ENCODE data around the gene ZNRF2.

The ZNRF2 gene

DNA sequence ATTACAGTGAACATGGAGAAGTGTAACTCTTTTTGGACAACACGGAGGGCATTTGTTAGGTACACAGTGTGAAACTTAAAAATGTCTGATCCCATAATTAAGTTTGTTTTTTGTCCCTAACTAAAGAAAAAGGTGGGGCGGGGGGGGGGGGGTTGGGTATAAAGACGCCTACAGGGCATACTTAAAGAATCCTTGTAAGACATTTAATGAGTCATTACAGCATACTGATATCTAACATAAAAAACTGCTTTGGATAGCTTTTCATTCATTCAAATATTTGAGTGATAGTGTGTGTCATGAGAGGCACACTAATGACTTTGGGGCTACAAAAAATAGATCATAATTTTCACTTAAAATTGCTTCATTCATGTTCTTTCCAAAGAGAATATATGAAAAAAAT is 31.2 kb downstream of the ZNRF2 start:
- no peak for TF ChIP-seq POLR2A (IDR thresholded peaks at IDR 0.05; ENCODE audit: low read depth, low read length)
- DNase-seq (ENCODE audit: insufficient read length, low spot score) (no peak), FAIRE-seq (peak; percentile 55)

DNA sequence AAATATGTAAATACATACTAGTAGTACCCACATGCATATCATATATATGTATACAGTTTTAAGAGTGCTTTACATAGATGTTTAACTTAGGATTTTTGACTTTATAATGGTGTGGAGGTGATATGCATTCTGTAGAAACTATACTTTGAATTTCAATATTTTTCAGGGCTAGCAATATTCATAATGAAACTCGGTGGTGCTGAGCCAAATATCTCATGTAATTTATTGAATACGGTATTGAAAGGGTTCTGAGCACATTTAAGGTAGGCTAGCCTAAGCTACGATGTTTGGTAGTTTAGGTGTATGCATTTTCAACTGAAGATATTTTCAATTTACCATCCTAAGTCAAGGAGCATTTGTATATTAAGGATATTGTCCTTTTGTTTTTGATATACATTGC is 36.0 kb downstream of the ZNRF2 start:
- TF ChIP-seq POLR2A (IDR thresholded peaks at IDR 0.05; ENCODE audit: low read depth, low read length) = no peak
- FAIRE-seq = peak; percentile 41
- no peak for DNase-seq (ENCODE audit: insufficient read length, low spot score)

DNA sequence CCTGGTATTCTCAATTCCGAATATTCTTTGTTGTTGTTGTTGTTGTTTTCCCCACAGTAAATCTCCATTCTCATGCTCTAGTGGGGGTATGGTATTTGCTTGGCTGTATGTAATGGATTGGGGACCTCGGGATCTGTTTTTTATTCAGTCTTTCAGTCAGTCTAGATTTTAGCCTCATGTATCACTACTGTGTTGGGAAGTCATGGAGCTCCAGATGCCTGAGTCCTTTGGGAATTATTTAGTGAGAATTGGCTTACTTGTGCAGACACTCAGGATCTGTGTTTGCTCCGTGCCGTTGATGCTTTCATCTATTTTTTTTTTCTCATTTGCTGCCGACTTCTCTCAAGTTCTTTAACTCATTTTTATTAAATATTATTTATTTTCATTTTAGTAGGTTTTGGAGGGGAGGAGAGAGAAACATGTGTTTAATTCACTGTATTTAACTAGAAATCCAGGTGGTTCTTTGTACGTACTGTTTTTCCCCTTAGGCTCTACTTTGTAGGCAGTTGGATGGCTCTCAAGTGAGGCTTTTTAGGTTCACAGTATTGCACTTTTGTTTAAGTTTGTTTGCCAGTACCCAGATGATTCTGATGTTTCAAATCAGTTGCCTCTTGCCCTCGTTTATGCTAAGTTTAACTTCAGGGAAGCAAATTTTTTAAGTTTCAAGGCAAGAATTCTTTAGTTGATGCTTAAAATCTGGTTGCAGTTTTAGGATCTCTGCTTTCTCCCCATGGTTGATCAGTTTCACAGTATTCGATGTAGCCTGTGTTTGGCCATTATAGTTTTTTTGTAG is 36.9 kb downstream of the ZNRF2 start:
- no peak for DNase-seq (ENCODE audit: insufficient read length, low spot score)
- peak; percentile 93 for FAIRE-seq
- TF ChIP-seq POLR2A (IDR thresholded peaks at IDR 0.05; ENCODE audit: low read depth, low read length) = no peak

GRCh38 chr7:30321882-30322192 is 37.4 kb downstream of the ZNRF2 start:
- no peak for TF ChIP-seq POLR2A (IDR thresholded peaks at IDR 0.05; ENCODE audit: low read depth, low read length)
- DNase-seq (ENCODE audit: insufficient read length, low spot score) (no peak), FAIRE-seq (no peak)

GRCh38 chr7:30322271-30323005 is 38.0 kb downstream of the ZNRF2 start:
- TF ChIP-seq POLR2A (IDR thresholded peaks at IDR 0.05; ENCODE audit: low read depth, low read length) = no peak
- no peak for DNase-seq (ENCODE audit: insufficient read length, low spot score)
- peak; percentile 95 for FAIRE-seq

- no peak for TF ChIP-seq POLR2A (IDR thresholded peaks at IDR 0.05; ENCODE audit: low read depth, low read length)
- no peak for FAIRE-seq
- no peak for DNase-seq (ENCODE audit: insufficient read length, low spot score)
Observed at GRCh38 chr7:30323006-30323355, 38.6 kb downstream of the ZNRF2 start.

DNA sequence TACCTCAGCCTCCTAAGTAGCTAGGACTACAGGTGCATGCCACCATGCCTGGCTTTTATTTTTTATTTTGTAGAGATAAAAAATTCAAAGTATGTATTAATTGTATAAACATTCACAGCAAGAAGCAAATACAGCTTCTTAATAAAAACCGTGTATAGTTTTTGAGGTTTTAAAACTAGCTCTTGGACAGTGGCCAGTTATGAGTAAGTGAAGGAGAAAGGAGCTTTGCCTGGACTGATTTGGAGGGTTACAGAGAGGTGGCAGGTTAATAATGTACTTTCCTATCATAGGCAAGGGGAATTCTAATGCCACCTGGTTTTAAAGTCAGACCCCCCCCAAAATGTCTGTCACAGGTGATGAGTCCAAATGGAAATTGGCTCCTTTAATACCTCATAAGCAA is 43.4 kb downstream of the ZNRF2 start:
- FAIRE-seq (peak; percentile 99), DNase-seq (ENCODE audit: insufficient read length, low spot score) (no peak)

DNA sequence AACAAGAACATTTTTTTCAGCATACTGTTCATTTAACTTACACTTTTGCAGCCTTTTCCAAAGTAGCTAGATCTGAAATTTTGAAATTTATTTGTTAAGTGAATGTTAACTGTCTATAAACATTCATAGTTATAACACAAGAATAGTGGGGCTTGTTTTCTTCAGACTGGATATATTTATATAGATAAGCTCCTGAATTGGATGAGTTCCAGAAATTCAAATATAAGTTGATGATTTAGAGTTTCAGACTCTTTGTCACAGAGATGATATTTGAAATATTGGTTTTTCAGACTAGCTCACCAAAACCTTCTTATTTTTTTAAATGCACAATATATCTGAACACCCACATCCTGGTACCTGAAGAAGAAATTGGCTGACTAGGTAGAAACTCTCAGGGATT is 44.0 kb downstream of the ZNRF2 start:
- TF ChIP-seq POLR2A (IDR thresholded peaks at IDR 0.05; ENCODE audit: low read depth, low read length) = no peak
- DNase-seq (ENCODE audit: insufficient read length, low spot score) (no peak), FAIRE-seq (peak; percentile 30)

More for the DNA sequence above, 43.4 kb downstream of the ZNRF2 start:
- TF ChIP-seq POLR2A (IDR thresholded peaks at IDR 0.05; ENCODE audit: low read depth, low read length) = no peak

GRCh38 chr7:30329716-30330115 is 45.3 kb downstream of the ZNRF2 start:
- no peak for TF ChIP-seq POLR2A (IDR thresholded peaks at IDR 0.05; ENCODE audit: low read depth, low read length)
- no peak for FAIRE-seq
- DNase-seq (ENCODE audit: insufficient read length, low spot score) = no peak

DNA sequence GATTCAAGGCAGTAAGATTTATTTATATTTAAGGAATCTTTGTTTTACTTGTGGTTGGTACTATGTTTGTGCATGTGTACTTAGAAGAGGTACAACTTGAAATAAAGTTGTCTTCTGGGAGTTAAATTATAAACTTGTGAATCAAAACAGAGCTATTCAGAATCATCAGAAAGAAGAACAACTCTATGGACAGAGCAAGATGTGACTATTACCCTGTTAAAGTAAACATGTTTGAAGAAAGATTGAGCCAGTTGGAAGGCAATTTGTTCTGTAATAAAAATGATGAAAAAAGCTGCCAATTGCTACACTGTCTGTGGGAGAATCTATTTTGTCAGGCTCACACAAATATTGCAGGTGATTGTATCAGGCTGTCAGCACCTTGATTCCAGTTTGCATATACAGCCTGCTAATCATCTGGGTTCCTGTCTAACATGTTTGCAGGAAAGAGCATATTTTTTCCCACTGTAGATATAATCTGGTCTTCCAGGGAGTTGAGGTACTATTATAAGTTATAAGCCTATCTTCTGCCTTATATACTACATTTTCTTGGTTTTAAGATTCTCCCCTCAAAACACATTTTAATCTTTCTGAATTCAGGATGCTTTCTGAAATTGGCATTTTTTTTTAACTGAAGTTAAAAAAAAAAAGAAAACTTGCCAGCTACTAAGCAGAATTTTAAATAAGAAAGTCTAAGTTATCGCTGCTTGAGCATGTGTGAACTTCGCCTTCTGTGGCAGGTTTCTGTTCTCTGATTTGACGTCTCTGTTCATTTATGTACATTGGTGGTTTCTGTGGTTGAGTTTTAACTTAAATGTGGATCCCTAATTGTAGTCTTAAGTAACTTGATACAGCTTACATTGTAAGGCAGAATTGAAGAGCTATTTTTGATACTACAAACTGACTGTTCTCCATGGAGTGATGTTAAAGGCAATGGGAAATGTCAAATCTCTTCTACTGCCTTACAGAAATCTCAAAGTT is 46.0 kb downstream of the ZNRF2 start:
- peak; percentile 89 for FAIRE-seq
- DNase-seq (ENCODE audit: insufficient read length, low spot score) = no peak
- no peak for TF ChIP-seq POLR2A (IDR thresholded peaks at IDR 0.05; ENCODE audit: low read depth, low read length)

DNA sequence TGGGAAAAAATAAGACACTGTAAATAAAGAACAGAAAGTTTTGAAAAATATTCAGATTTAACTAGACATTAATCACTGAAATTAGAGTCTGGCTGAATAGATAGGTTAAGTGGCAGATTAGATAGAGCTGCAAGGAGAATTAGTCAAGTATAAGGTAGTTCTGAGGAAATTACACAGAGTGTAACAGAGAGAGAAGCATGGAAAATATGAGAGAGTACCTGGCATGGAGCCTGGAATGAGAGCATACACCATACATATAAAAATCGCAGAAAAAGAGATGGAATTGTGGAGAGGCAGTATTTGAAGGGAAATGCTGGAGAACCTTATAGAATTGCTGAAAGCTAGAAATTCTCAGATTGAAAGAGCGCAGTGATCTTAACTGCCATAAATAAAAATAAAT is 46.9 kb downstream of the ZNRF2 start:
- FAIRE-seq (no peak), DNase-seq (ENCODE audit: insufficient read length, low spot score) (no peak)

GRCh38 chr7:30332549-30332948 is 48.2 kb downstream of the ZNRF2 start:
- FAIRE-seq (peak; percentile 48), DNase-seq (ENCODE audit: insufficient read length, low spot score) (no peak)
- TF ChIP-seq POLR2A (IDR thresholded peaks at IDR 0.05; ENCODE audit: low read depth, low read length) = no peak

More for the DNA sequence above, 46.9 kb downstream of the ZNRF2 start:
- no peak for TF ChIP-seq POLR2A (IDR thresholded peaks at IDR 0.05; ENCODE audit: low read depth, low read length)

GRCh38 chr7:30335763-30336487 is 51.5 kb downstream of the ZNRF2 start:
- DNase-seq (ENCODE audit: insufficient read length, low spot score) (no peak), FAIRE-seq (peak; percentile 98)
- TF ChIP-seq POLR2A (IDR thresholded peaks at IDR 0.05; ENCODE audit: low read depth, low read length) = no peak

Measured in H54 (cell line).